ENCODE results near the gene SOX18.

SOX18 gene

GRCh38 chr20:64052987-64053840 is 3.8 kb upstream of the SOX18 start:
- no peak for DNase-seq (ENCODE audit: low spot score)

GRCh38 chr20:64052326-64052722 is 2.9 kb upstream of the SOX18 start:
- no peak for DNase-seq (ENCODE audit: low spot score)

- DNase-seq (ENCODE audit: low spot score) = no peak
Measured at GRCh38 chr20:64051561-64052325, 2.3 kb upstream of the SOX18 start.

- no peak for DNase-seq (ENCODE audit: low spot score)
Measured at GRCh38 chr20:64051033-64051452, 1.6 kb upstream of the SOX18 start.

GRCh38 chr20:64050261-64051032 is 1.0 kb upstream of the SOX18 start:
- no peak for DNase-seq (ENCODE audit: low spot score)

- DNase-seq (ENCODE audit: low spot score) = no peak
Measured at GRCh38 chr20:64049878-64050260, 430 bp upstream of the SOX18 start.

GRCh38 chr20:64048402-64049044 is 916 bp downstream of the SOX18 start:
- DNase-seq (ENCODE audit: low spot score) = no peak

- DNase-seq (ENCODE audit: low spot score) = no peak
Measured at GRCh38 chr20:64047968-64048401, 1.5 kb downstream of the SOX18 start.

GRCh38 chr20:64047046-64047389 is 2.4 kb downstream of the SOX18 start:
- no peak for DNase-seq (ENCODE audit: low spot score)

GRCh38 chr20:64045346-64046011 is 4.0 kb downstream of the SOX18 start:
- no peak for DNase-seq (ENCODE audit: low spot score)

- no peak for DNase-seq (ENCODE audit: low spot score)
Measured at GRCh38 chr20:64044484-64045247, 4.8 kb downstream of the SOX18 start.

GRCh38 chr20:64043768-64044167 is 5.7 kb downstream of the SOX18 start:
- no peak for DNase-seq (ENCODE audit: low spot score)

- DNase-seq (ENCODE audit: low spot score) = no peak
Measured at GRCh38 chr20:64042054-64042781, 7.2 kb downstream of the SOX18 start.

GRCh38 chr20:64041781-64042053 is 7.7 kb downstream of the SOX18 start:
- no peak for DNase-seq (ENCODE audit: low spot score)

- no peak for DNase-seq (ENCODE audit: low spot score)
Measured at GRCh38 chr20:64041040-64041780, 8.2 kb downstream of the SOX18 start.

- DNase-seq (ENCODE audit: low spot score) = no peak
Measured at GRCh38 chr20:64040231-64041039, 9.0 kb downstream of the SOX18 start.

GRCh38 chr20:64039293-64040160 is 9.9 kb downstream of the SOX18 start:
- DNase-seq (ENCODE audit: low spot score) = no peak

All from LoVo (cell line).